HG03571 (cell line): ENCODE results near the gene NRTN.

Experiments used
- ATAC-seq: cut with Tn5 transposase; IDR thresholded peaks from one replicate; pipeline ENCODE4 v1.9.1; 2021; ENCODE audit not compliant: unreplicated experiment

NRTN gene

GRCh38 chr19:5811117-5811516 is 6.2 kb downstream of the NRTN start:
- no peak for ATAC-seq

GRCh38 chr19:5814123-5814851 is 9.4 kb downstream of the NRTN start:
- no peak for ATAC-seq

- no peak for ATAC-seq
Measured at GRCh38 chr19:5814852-5815246, 10.0 kb downstream of the NRTN start.

GRCh38 chr19:5817218-5817617 is 12.4 kb downstream of the NRTN start:
- ATAC-seq, result no peak

GRCh38 chr19:5818594-5818993 is 13.7 kb downstream of the NRTN start:
- no peak for ATAC-seq

GRCh38 chr19:5820785-5821184 is 15.9 kb downstream of the NRTN start:
- ATAC-seq, result no peak

- no peak for ATAC-seq
Measured at GRCh38 chr19:5821521-5822180, 16.8 kb downstream of the NRTN start.

- ATAC-seq, result no peak
Measured at GRCh38 chr19:5822181-5822844, 17.4 kb downstream of the NRTN start.

- no peak for ATAC-seq
Measured at GRCh38 chr19:5823579-5824281, 18.9 kb downstream of the NRTN start.

- ATAC-seq, result no peak
Measured at GRCh38 chr19:5824751-5825150, 19.9 kb downstream of the NRTN start.

GRCh38 chr19:5825178-5825577 is 20.3 kb downstream of the NRTN start:
- ATAC-seq, result no peak

- no peak for ATAC-seq
Measured at GRCh38 chr19:5826531-5827341, 21.9 kb downstream of the NRTN start.

GRCh38 chr19:5827342-5827890 is 22.5 kb downstream of the NRTN start:
- no peak for ATAC-seq

GRCh38 chr19:5827891-5828660 is 23.2 kb downstream of the NRTN start:
- peak; percentile 43 for ATAC-seq

GRCh38 chr19:5828661-5829566 is 24.0 kb downstream of the NRTN start:
- ATAC-seq, result no peak

GRCh38 chr19:5829567-5830310 is 24.9 kb downstream of the NRTN start:
- no peak for ATAC-seq

- no peak for ATAC-seq
Measured at GRCh38 chr19:5831159-5831558, 26.3 kb downstream of the NRTN start.

- ATAC-seq, result no peak
Measured at GRCh38 chr19:5832061-5832460, 27.2 kb downstream of the NRTN start.
